HuH-7.5 (cell line): ENCODE data around the gene CASQ1.

ENCODE experiments used
- DNase-seq: peaks from one replicate; pipeline ENCODE4 v3.0.0; 2011; ENCODE audit warnings: low spot score

The CASQ1 gene

DNA sequence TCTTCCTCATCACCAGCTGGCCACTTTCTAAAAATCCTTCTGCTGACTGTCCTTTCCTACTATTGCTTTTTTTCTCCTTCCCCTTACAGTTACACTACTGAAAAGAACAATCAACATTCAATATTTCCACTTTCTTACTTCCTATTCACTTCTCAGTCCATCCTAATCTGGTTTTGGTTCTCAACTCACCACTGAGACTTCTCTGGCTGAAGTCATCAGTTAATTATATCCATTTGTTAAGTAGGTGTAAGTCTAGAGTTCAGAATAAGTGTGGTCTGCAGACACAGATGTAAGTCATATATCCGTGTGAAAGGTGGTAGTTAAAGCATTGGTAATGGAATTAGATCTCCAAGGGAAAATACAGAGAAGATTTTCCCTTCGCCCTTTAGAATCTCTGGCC is 36.2 kb downstream of the CASQ1 start:
- no peak for DNase-seq

GRCh38 chr1:160227034-160227433 is 36.7 kb downstream of the CASQ1 start:
- no peak for DNase-seq

DNA sequence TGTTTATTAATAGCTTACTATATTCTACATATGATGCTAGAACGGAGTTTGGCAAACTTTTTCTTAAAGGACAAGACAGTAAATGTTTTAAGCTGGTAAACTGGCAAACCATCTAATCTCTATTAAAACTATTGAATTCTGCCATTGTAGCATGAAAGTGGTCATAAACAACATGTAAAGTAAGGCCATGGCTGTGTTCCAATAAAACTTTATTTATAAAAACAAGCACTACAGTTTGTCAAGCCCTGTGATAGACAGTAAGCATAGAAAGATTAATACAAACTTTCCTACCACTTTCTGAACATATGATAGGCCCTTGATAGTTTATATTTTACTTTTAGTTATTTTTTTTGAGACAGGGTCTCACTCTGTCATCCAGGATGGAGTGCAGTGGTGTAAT is 37.2 kb downstream of the CASQ1 start:
- DNase-seq = no peak

- DNase-seq = no peak
Measured at GRCh38 chr1:160228431-160228830, 38.1 kb downstream of the CASQ1 start.

- no peak for DNase-seq
Measured at GRCh38 chr1:160232911-160233310, 42.5 kb downstream of the CASQ1 start.

GRCh38 chr1:160236806-160237205 is 46.4 kb downstream of the CASQ1 start:
- DNase-seq = no peak

DNA sequence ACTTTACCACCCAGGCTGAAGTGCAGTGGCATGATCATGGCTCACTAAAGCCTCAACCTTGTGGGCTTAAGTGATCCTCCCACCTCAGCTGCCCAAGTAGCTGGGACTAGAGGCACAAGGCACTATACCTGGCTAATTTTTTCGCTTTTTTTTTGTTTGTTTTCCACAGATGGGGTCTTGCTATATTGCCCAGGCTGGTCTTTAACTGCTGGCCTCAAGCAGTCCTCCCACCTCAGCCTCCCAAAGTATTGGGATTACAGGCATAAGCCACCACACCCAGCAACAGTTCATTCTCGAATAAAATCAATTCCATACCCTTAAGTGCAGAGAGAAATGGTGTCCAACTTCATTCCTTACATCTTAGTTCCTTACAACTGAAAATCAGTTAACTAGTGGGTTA is 47.2 kb downstream of the CASQ1 start:
- DNase-seq = no peak

DNA sequence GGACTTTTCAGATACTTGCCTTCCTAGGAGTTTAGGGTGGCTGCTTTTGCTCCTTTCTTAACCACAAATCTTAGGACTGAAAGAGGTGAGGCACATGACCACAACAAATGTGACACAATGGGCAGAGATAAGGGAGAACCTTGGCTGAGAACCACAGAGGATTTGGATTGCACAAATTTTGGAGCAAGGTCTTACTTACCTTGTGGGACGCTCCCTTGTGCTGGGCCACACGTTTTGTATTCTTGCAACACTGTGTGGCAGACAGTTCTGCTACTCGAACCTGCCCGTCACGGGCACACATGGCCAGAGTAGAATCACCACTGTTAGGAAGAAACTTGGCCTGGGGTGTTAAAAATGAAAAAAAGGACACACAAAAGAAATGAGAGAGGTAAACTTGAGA is 48.0 kb downstream of the CASQ1 start:
- DNase-seq = no peak

GRCh38 chr1:160239582-160240299 is 49.4 kb downstream of the CASQ1 start:
- DNase-seq = no peak

GRCh38 chr1:160243767-160244166 is 53.4 kb downstream of the CASQ1 start:
- DNase-seq = no peak

DNA sequence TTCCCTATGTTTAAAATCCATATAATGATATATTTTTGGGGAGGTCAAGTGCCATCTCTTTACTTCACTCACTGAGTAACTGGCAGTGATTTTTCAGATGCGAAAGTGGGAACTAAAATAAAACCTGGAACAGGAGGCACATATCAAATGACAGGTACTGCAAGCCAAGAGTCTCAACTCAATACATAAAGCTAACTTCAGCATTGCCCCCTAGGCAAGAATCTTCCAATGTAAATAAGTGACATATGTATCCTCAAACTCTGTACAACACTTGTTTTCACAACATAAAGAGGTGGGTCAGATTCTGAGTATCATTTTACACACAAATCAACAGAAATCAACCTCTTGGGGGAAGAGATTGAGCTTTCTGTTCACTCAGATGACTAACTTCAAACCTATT is 53.8 kb downstream of the CASQ1 start:
- no peak for DNase-seq

DNA sequence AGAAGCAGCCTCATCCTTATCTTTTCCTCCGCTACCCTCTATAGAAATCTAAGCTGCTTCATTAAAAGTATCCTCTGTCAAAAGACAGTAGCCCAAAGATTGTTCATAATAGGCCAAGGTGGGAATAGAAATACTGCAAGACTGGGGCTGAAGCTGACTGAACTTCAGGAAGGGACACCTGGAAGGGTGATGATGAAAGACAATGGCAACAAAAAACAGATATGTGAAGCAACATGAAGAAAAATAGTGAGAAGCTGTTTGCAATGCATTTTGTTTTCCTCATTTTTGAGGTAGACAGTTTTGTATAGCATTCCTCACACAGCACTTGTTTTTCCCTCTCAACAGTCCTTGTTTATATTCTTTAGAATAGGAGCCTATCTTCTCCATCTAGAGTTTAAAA is 55.1 kb downstream of the CASQ1 start:
- DNase-seq = no peak

- DNase-seq = no peak
Measured at GRCh38 chr1:160247053-160247452, 56.7 kb downstream of the CASQ1 start.

DNA sequence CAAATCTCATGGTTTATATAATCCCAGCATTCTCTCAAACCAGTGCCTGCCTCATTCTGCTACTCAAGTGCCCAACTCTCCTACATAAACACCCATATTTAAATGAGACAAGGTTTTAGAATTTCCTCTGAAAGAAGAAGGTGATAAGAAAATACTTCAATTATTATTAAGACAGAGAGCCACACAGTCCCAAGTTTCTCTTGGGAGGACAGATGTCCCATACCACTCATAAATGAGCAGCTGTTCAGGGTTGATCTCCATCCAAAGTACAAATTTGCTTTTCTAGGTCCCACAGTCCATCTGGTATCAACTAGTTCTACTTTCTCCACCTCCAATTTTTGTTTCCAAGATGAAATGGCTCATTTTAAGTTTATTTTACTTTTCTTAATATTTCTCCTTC is 60.6 kb downstream of the CASQ1 start:
- no peak for DNase-seq
